ENCODE data around the gene RUBCN. TPM values are rescaled to one million over a fixed set of nuclear protein-coding genes. Genes with fewer than 3 reads are reported as not detected.

Gene RUBCN
- total and polyA plus RNA-seq, 2 of the 13 experiments (the other 11 are each of a cell fraction or from before 2014, with no cell fraction given) = 5.2 to 8.1 TPM

DNA sequence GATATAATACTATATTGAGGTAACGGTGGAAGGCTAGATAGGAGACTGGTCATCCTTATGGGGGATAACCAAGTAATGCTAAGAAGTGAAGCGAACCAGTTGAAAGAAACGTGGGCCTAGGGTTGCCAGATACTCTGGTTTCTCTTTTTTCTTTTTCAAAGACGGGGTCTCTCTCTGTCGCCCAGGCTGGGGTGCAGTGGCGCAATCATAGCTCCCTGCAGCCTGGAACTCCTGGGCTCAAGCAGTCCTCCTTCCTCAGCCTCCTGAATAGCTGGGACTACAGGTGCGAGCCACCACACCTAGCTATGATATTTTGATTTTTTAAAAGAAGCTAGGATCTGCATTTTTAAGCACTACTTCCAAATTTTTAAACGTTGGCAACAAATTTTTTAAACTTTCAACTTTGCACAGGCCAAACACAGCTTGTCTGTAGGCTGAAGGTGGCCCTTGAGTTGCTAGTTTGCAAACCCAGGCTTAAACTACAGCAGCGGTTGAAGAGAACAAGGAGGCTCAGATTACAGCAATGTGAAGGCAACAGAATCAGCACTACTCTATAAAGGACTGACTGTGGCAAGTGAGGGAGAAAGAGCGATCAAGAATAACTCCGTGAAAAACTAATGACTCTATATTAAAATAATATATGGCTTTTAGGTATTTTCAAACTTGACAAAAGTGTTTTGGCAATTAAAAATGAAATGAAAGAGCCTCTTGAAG is 1.2 kb upstream of the RUBCN start (continued):
- no peak for TF ChIP-seq ZNF432 (CRISPR knock-in tag; IDR thresholded peaks at IDR 0.05; ENCODE audit: borderline replicate concordance)
- TF ChIP-seq, protein P1, sequence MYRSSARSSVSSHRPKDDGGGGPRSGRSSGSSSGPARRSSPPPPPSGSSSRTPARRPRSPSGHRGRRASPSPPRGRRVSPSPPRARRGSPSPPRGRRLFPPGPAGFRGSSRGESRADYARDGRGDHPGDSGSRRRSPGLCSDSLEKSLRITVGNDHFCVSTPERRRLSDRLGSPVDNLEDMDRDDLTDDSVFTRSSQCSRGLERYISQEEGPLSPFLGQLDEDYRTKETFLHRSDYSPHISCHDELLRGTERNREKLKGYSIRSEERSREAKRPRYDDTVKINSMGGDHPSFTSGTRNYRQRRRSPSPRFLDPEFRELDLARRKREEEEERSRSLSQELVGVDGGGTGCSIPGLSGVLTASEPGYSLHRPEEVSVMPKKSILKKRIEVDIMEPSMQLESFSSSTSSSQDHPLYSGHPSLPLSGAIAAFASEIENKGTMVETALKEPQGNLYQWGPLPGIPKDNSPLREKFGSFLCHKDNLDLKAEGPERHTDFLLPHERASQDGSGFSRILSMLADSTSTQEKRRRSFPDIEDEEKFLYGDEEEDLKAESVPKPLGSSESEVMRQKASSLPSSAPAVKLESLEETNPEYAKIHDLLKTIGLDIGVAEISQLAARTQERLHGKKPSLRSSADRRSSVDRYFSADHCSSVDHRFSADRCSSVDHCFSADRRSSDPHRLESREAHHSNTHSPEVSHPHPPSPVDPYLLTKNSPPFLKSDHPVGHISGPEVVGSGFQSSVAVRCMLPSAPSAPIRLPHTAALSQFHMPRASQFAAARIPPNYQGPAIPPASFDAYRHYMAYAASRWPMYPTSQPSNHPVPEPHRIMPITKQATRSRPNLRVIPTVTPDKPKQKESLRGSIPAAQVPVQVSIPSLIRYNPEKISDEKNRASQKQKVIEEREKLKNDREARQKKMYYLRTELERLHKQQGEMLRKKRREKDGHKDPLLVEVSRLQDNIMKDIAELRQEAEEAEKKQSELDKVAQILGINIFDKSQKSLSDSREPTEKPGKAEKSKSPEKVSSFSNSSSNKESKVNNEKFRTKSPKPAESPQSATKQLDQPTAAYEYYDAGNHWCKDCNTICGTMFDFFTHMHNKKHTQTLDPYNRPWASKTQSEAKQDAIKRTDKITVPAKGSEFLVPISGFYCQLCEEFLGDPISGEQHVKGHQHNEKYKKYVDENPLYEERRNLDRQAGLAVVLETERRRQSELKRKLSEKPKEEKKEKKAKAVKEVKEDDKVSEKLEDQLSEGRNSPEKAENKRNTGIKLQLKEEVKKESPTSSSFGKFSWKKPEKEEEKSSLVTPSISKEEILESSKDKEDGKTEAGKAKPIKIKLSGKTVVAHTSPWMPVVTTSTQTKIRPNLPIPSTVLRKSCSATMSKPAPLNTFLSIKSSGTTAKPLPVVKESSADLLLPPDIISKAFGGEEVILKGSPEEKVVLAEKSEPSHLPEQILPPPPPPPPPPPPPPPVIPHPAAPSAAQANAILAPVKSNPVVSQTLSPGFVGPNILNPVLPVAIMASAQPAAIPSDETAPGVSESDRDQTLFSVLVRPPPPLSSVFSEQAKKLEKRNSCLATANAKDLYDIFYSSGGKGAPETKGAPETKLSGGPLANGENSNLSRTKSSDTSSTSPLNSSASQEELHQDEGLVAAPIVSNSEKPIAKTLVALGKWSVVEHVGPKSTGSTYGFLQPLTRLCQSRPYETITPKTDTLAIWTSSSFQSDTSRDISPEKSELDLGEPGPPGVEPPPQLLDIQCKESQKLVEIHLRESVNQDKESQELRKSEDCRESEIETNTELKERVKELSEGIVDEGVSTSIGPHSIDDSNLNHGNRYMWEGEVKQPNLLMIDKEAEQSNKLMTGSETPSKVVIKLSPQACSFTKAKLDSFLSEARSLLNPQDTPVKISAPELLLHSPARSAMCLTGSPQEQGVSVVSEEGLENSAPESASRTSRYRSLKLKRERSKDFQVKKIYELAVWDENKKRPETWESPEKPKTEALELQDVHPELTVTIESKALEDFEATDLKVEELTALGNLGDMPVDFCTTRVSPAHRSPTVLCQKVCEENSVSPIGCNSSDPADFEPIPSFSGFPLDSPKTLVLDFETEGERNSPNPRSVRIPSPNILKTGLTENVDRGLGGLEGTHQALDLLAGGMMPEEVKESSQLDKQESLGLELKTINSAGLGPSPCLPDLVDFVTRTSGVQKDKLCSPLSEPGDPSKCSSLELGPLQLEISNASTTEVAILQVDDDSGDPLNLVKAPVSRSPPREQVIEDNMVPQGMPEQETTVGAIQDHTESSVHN (CRISPR knock-in tag; IDR thresholded peaks at IDR 0.05) = no peak
- no peak for TF ChIP-seq ATAD3A (CRISPR knock-in tag; IDR thresholded peaks at IDR 0.05)
- no peak for TF ChIP-seq ZSCAN29 (CRISPR knock-in tag; conservative IDR thresholded peaks at IDR 0.05)
